Measurements from ENCODE around the gene OR10H1.
"Not testable (repeated sequence)": the region's sequence is repeated elsewhere in the genome, so short reads cannot be mapped to it uniquely, and the experiment has no call there.

OR10H1 gene

GRCh38 chr19:15774159-15774558 is 41.3 kb downstream of the OR10H1 start:
- not testable (repeated sequence) for DNase-seq

GRCh38 chr19:15769586-15769985 is 45.9 kb downstream of the OR10H1 start:
- DNase-seq = no peak

- no peak for DNase-seq
Measured at GRCh38 chr19:15759962-15760565, 55.4 kb downstream of the OR10H1 start.

- no peak for DNase-seq
Measured at GRCh38 chr19:15758379-15758778, 57.1 kb downstream of the OR10H1 start.

Data from fibroblast of skin of scalp (primary cell).